NCI-H1436 treated with DMSO at 0.1 percent for 48 hours (cell line): ENCODE results near the gene POPDC3.
"Not testable (repeated sequence)": the region's sequence is repeated elsewhere in the genome, so short reads cannot be mapped to it uniquely, and the experiment has no call there.

Source experiments
- DNase-seq: peaks from one replicate; lab custom pipeline; 2025; lab: John Stamatoyannopoulos, UW

The POPDC3 gene

GRCh38 chr6:105196076-105196475, 16.3 kb upstream of the POPDC3 start:
- DNase-seq, result no peak

GRCh38 chr6:105194591-105194990, 14.8 kb upstream of the POPDC3 start:
- DNase-seq, result no peak

- no peak for DNase-seq
These were observed 14.3 kb upstream of the POPDC3 start for GRCh38 chr6:105194106-105194505.

- no peak for DNase-seq
These were observed 13.8 kb upstream of the POPDC3 start for GRCh38 chr6:105193647-105194046.

- DNase-seq, result no peak
These were observed 13.1 kb upstream of the POPDC3 start for GRCh38 chr6:105192707-105193465.

- no peak for DNase-seq
These were observed 11.5 kb upstream of the POPDC3 start for GRCh38 chr6:105191351-105191750.

- DNase-seq, result no peak
These were observed 9.4 kb upstream of the POPDC3 start for GRCh38 chr6:105189026-105189820.

- DNase-seq, result no peak
These were observed 8.4 kb upstream of the POPDC3 start for GRCh38 chr6:105188251-105188650.

GRCh38 chr6:105186576-105186975, 6.8 kb upstream of the POPDC3 start:
- DNase-seq, result no peak

- DNase-seq, result no peak
These were observed 5.1 kb upstream of the POPDC3 start for GRCh38 chr6:105184921-105185320.

- DNase-seq, result no peak
These were observed 2.2 kb upstream of the POPDC3 start for GRCh38 chr6:105181981-105182515.

- DNase-seq, result no peak
These were observed 1.2 kb downstream of the POPDC3 start for GRCh38 chr6:105178636-105179035.

- DNase-seq, result no peak
These were observed 1.7 kb downstream of the POPDC3 start for GRCh38 chr6:105178110-105178509.

GRCh38 chr6:105177556-105177955, 2.3 kb downstream of the POPDC3 start:
- no peak for DNase-seq

- no peak for DNase-seq
These were observed 5.3 kb downstream of the POPDC3 start for GRCh38 chr6:105174512-105174911.

- not testable (repeated sequence) for DNase-seq
These were observed 7.3 kb downstream of the POPDC3 start for GRCh38 chr6:105172515-105172914.

GRCh38 chr6:105170059-105170458, 9.8 kb downstream of the POPDC3 start:
- no peak for DNase-seq

GRCh38 chr6:105167914-105168313, 11.9 kb downstream of the POPDC3 start:
- no peak for DNase-seq

- DNase-seq, result no peak
These were observed 15.4 kb downstream of the POPDC3 start for GRCh38 chr6:105164418-105164817.

- DNase-seq, result no peak
These were observed 16.6 kb downstream of the POPDC3 start for GRCh38 chr6:105163183-105163582.

GRCh38 chr6:105162377-105162776, 17.4 kb downstream of the POPDC3 start:
- no peak for DNase-seq

- no peak for DNase-seq
These were observed 18.4 kb downstream of the POPDC3 start for GRCh38 chr6:105161421-105161820.

- no peak for DNase-seq
These were observed 26.1 kb downstream of the POPDC3 start for GRCh38 chr6:105153676-105154075.
